CD4-positive, alpha-beta T cell (primary cell): Measurements from ENCODE around the gene FAM98C. TPM values are rescaled to one million over a fixed set of nuclear protein-coding genes. Genes with fewer than 3 reads are reported as not detected.

Experiments
- ATAC-seq: fragments of 200-7000 bp; cut with Tn5 transposase; one replicate; pipeline ENCODE4 v1.10.0; 2022; ENCODE audit warnings: mild to moderate bottlenecking; ENCODE audit not compliant: poor library complexity
- CTCF ChIA-PET: fragments of 350-600 bp; sonication (Branson Sonifier 250); formaldehyde crosslinking; loops from one replicate; lab custom pipeline; 2021; ENCODE audit warnings: antibody characterized with exemption, inconsistent platforms; lab: Charles Lee
- POLR2A ChIA-PET: fragments of 350-600 bp; sonication (Branson Sonifier 250); formaldehyde crosslinking; loops from one replicate; lab custom pipeline; 2021; ENCODE audit warnings: antibody characterized with exemption, inconsistent platforms; lab: Charles Lee
- DNase-seq, 14 experiments: peaks; one replicate each; pipeline ENCODE4 v3.0.0-alpha.2; 2013 to 2020; ENCODE audit warnings: mixed read lengths in 2 of 14
- H3K27ac ChIP-seq, 2 donors: one replicate each; pipeline versions ENCODE4 v1.5.1 to v1.7.0; 2013; ENCODE audit warnings: low read length in 2 of 2, low read depth in 1 of 2, mild to moderate bottlenecking in 1 of 2
- H3K27me3 ChIP-seq, 2 experiments: 1 replicate in 1 of 2; 2 replicates in 1 of 2; pipeline versions ENCODE4 v1.6.1 to v1.7.0; 2013; ENCODE audit warnings: low read length in 2 of 2, control low read depth in 1 of 2, mild to moderate bottlenecking in 1 of 2, moderate library complexity in 1 of 2; ENCODE audit not compliant: insufficient read depth in 2 of 2, control insufficient read depth in 1 of 2
- H3K36me3 ChIP-seq: one replicate; pipeline ENCODE4 v1.6.1; 2013; ENCODE audit warnings: low read length, control low read depth; ENCODE audit not compliant: insufficient read depth
- H3K4me1 ChIP-seq: one replicate; pipeline ENCODE4 v1.6.1; 2013; ENCODE audit warnings: low read length, control low read depth; ENCODE audit not compliant: insufficient read depth
- H3K4me3 ChIP-seq: one replicate; pipeline ENCODE4 v1.5.1; 2013; ENCODE audit warnings: mild to moderate bottlenecking, low read length, moderate library complexity
- H3K9me3 ChIP-seq, 2 experiments: 1 replicate in 1 of 2; 2 replicates in 1 of 2; pipeline versions ENCODE4 v1.6.1 to v1.7.0; 2013; ENCODE audit warnings: low read length in 2 of 2, mild to moderate bottlenecking in 2 of 2, control low read depth in 1 of 2, moderate library complexity in 1 of 2; ENCODE audit not compliant: control insufficient read depth in 1 of 2, insufficient read depth in 1 of 2
- H3K27ac Mint-ChIP-seq: one replicate; pipeline ENCODE4 v1.8.0; 2020; ENCODE audit warnings: mixed read lengths
- H3K27me3 Mint-ChIP-seq: one replicate; pipeline ENCODE4 v1.8.0; 2021; ENCODE audit warnings: mixed read lengths
- H3K36me3 Mint-ChIP-seq: one replicate; pipeline ENCODE4 v1.8.0; 2021; ENCODE audit warnings: low read depth, mixed read lengths
- H3K4me1 Mint-ChIP-seq: one replicate; pipeline ENCODE4 v1.8.0; 2021; ENCODE audit warnings: low read depth, mixed read lengths
- H3K4me3 Mint-ChIP-seq: one replicate; pipeline ENCODE4 v1.8.0; 2020; ENCODE audit warnings: mild to moderate bottlenecking, mixed read lengths
- H3K9me3 Mint-ChIP-seq: one replicate; pipeline ENCODE4 v1.8.0; 2020; ENCODE audit warnings: mixed read lengths
- CTCF ChIP-seq: fragments of 200-600 bp; IDR thresholded peaks from one replicate; pipeline ENCODE4 v1.8.0; 2022; ENCODE audit warnings: antibody characterized with exemption, mild to moderate bottlenecking
- intact Hi-C, 2 experiments: fragments of 100-400 bp; cut with DNase I in 1 of 2; cut with micrococcal nuclease in 1 of 2; formaldehyde crosslinking; loops; one replicate each; pipeline versions ENCODE4 v1.15.1 to v1.9.0; 2023 to 2025; cut with DNase I, micrococcal nuclease
- total RNA-seq, 174 experiments: library from RNA in 2 of 174; stranded (reverse) in 2 of 174; gene quantifications; one replicate each; pipeline ENCODE4 v1.2.3 and lab custom pipeline; 2021 to 2026

The FAM98C gene
- total RNA-seq, 2 experiments from 2014 or later, result 33.2 to 36.1 TPM

GRCh38 chr19:38445362-38445761 lies 42.5 kb downstream of the FAM98C start:
- H3K27ac ChIP-seq, result no peak overlapping the region
- ChIA-PET CTCF (no interaction called here), POLR2A (no interaction called here)
- no peaks in the 10 kb centered on the region for H3K36me3 ChIP-seq
- H3K4me1 ChIP-seq, result no peaks in the 10 kb centered on the region
- no peaks in the 10 kb centered on the region for H3K4me1 Mint-ChIP-seq
- TF ChIP-seq CTCF, result no peak
- no peak overlapping the region for H3K4me3 ChIP-seq
- no peak overlapping the region for H3K27ac Mint-ChIP-seq
- H3K27me3 Mint-ChIP-seq, result peaks cover 14% of the 10 kb centered on the region
- peaks cover 3% of the 10 kb centered on the region for H3K9me3 Mint-ChIP-seq
- ATAC-seq (no peak), DNase-seq (no peak)
- no peaks in the 10 kb centered on the region for H3K36me3 Mint-ChIP-seq
- intact Hi-C loops, result no loop called here
- no peaks in the 10 kb centered on the region for H3K27me3 ChIP-seq
- no peaks in the 10 kb centered on the region for H3K9me3 ChIP-seq
- H3K4me3 Mint-ChIP-seq, result no peak overlapping the region

- POLR2A ChIA-PET, result no interaction called here
- DNase-seq (no peak), ATAC-seq (no peak)
- no peak overlapping the region for H3K27ac ChIP-seq
- H3K27me3 Mint-ChIP-seq, result peaks cover 10% of the 10 kb centered on the region
- intact Hi-C loops, result no loop called here
- CTCF ChIA-PET, result no interaction called here
- no peak overlapping the region for H3K4me3 ChIP-seq
- H3K4me3 Mint-ChIP-seq, result no peak overlapping the region
- no peaks in the 10 kb centered on the region for H3K36me3 ChIP-seq
- no peaks in the 10 kb centered on the region for H3K4me1 Mint-ChIP-seq
- H3K27ac Mint-ChIP-seq, result no peak overlapping the region
- H3K9me3 Mint-ChIP-seq, result peaks cover 3% of the 10 kb centered on the region
- H3K27me3 ChIP-seq, result no peaks in the 10 kb centered on the region
- no peak for TF ChIP-seq CTCF
- H3K4me1 ChIP-seq, result no peaks in the 10 kb centered on the region
- H3K36me3 Mint-ChIP-seq, result no peaks in the 10 kb centered on the region
- peaks cover 0 to 8% of the 10 kb centered on the region in 2 experiments for H3K9me3 ChIP-seq
These were observed 45.3 kb downstream of the FAM98C start for GRCh38 chr19:38448225-38448624.

GRCh38 chr19:38449518-38449917 lies 46.6 kb downstream of the FAM98C start:
- no peak for ATAC-seq
- intact Hi-C loops, result no loop called here
- Histone ChIP-seq H3K36me3 (no peaks in the 10 kb centered on the region), H3K9me3 (peaks cover 0 to 8% of the 10 kb centered on the region in 2 experiments), H3K4me1 (no peaks in the 10 kb centered on the region), H3K4me3 (no peak overlapping the region), H3K27ac (no peak overlapping the region), H3K27me3 (no peaks in the 10 kb centered on the region)
- H3K27ac Mint-ChIP-seq, result no peak overlapping the region
- peaks cover 3% of the 10 kb centered on the region for H3K9me3 Mint-ChIP-seq
- no peak for TF ChIP-seq CTCF
- H3K4me3 Mint-ChIP-seq, result no peak overlapping the region
- no peaks in the 10 kb centered on the region for H3K36me3 Mint-ChIP-seq
- no peak for DNase-seq
- no peaks in the 10 kb centered on the region for H3K4me1 Mint-ChIP-seq
- H3K27me3 Mint-ChIP-seq, result peaks cover 5% of the 10 kb centered on the region
- ChIA-PET POLR2A (no interaction called here), CTCF (no interaction called here)
